NCI-H446 treated with DMSO at 0.1 percent for 48 hours (cell line): ENCODE data around the gene LIPG.

Experiments used
- DNase-seq: peaks from one replicate; lab custom pipeline; 2025; lab: John Stamatoyannopoulos, UW

LIPG gene

GRCh38 chr18:49612515-49613033 is 50.7 kb downstream of the LIPG start:
- DNase-seq, result no peak

GRCh38 chr18:49613141-49613640 is 51.3 kb downstream of the LIPG start:
- no peak for DNase-seq

- no peak for DNase-seq
Measured at GRCh38 chr18:49613641-49614151, 51.8 kb downstream of the LIPG start.

- DNase-seq, result no peak
Measured at GRCh38 chr18:49616618-49617328, 54.9 kb downstream of the LIPG start.

- no peak for DNase-seq
Measured at GRCh38 chr18:49617329-49617695, 55.5 kb downstream of the LIPG start.

- DNase-seq, result no peak
Measured at GRCh38 chr18:49617865-49618264, 56.0 kb downstream of the LIPG start.

GRCh38 chr18:49618742-49619681 is 57.2 kb downstream of the LIPG start:
- no peak for DNase-seq

- no peak for DNase-seq
Measured at GRCh38 chr18:49619801-49620200, 57.9 kb downstream of the LIPG start.

GRCh38 chr18:49621301-49621700 is 59.4 kb downstream of the LIPG start:
- DNase-seq, result no peak

GRCh38 chr18:49621717-49622351 is 60.0 kb downstream of the LIPG start:
- no peak for DNase-seq

- no peak for DNase-seq
Measured at GRCh38 chr18:49623571-49623970, 61.7 kb downstream of the LIPG start.

- DNase-seq, result no peak
Measured at GRCh38 chr18:49625021-49625691, 63.3 kb downstream of the LIPG start.

- DNase-seq, result no peak
Measured at GRCh38 chr18:49626842-49627467, 65.1 kb downstream of the LIPG start.

- DNase-seq, result no peak
Measured at GRCh38 chr18:49628119-49628518, 66.3 kb downstream of the LIPG start.

- DNase-seq, result peak; percentile 72
Measured at GRCh38 chr18:49628881-49629795, 67.3 kb downstream of the LIPG start.

- DNase-seq, result no peak
Measured at GRCh38 chr18:49630246-49630699, 68.4 kb downstream of the LIPG start.

GRCh38 chr18:49631146-49631866 is 69.4 kb downstream of the LIPG start:
- no peak for DNase-seq

- no peak for DNase-seq
Measured at GRCh38 chr18:49632588-49632987, 70.7 kb downstream of the LIPG start.

- DNase-seq, result no peak
Measured at GRCh38 chr18:49638209-49638785, 76.4 kb downstream of the LIPG start.
